IPS-NIHi7 (cell line): ENCODE results near the gene CCDC191.

Source experiments
- DNase-seq: peaks from one replicate; pipeline ENCODE4 v3.0.0; 2012; ENCODE audit warnings: mixed read lengths; ENCODE audit errors: extremely low spot score

Gene CCDC191

DNA sequence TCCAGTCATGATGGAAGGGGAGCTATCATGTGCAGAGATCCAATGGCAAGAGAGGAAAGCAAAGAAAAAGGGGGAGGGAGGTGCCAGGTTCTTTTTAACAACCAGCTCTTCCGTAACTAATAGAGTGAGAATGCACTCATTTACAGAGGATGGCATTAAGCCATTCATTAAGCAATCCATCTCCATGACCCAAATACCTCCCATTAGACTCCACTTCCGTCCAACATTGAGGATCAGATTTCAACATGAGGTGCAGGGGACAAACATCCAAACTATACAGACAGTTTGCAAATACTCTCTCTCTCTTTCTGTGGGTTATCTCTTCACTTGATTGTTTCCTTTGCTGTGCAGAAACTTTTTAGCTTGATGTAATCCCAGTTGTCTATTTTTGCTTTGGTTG lies 87.3 kb downstream of the CCDC191 start:
- DNase-seq, result no peak

GRCh38 chr3:113966172-113966571 lies 90.2 kb downstream of the CCDC191 start:
- peak; percentile 44 for DNase-seq

DNA sequence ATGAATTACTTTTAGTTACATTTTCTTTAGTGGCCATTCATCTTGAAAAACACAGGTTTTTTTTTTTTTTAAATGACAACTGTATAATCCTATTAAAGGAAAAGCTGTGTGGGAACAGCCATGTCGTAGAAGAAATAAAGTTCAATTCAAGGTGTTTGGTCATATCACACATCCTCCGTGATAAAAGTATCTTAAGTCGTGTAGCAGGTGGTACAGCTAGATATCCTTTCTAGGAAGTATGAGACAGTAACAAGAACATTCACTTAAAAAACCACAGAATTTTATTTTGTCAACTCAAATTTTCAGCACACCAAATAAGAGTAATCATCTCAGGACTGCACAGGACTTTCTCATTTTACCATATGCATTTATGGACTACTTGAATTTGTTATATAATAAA lies 92.4 kb downstream of the CCDC191 start:
- DNase-seq, result no peak

- DNase-seq, result no peak
Measured at GRCh38 chr3:113954091-113954685, 102.1 kb downstream of the CCDC191 start.

DNA sequence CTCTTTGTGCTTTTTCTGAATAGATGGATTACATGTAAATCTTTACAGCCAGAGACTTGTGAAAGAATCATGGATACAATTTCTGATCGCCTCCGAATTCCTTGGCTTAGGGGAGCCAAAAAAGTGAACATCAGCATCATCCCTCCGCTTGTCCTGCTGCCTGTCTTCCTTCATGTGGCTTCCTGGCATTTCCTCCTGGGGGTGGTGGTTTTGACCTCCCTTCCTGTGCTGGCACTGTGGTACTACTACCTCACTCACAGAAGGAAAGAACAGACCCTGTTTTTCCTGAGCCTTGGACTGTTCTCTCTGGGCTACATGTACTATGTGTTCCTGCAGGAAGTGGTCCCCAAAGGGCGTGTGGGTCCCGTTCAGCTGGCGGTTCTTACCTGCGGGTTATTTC lies 102.6 kb downstream of the CCDC191 start:
- DNase-seq, result no peak

GRCh38 chr3:113952921-113953320 lies 103.4 kb downstream of the CCDC191 start:
- DNase-seq, result no peak

DNA sequence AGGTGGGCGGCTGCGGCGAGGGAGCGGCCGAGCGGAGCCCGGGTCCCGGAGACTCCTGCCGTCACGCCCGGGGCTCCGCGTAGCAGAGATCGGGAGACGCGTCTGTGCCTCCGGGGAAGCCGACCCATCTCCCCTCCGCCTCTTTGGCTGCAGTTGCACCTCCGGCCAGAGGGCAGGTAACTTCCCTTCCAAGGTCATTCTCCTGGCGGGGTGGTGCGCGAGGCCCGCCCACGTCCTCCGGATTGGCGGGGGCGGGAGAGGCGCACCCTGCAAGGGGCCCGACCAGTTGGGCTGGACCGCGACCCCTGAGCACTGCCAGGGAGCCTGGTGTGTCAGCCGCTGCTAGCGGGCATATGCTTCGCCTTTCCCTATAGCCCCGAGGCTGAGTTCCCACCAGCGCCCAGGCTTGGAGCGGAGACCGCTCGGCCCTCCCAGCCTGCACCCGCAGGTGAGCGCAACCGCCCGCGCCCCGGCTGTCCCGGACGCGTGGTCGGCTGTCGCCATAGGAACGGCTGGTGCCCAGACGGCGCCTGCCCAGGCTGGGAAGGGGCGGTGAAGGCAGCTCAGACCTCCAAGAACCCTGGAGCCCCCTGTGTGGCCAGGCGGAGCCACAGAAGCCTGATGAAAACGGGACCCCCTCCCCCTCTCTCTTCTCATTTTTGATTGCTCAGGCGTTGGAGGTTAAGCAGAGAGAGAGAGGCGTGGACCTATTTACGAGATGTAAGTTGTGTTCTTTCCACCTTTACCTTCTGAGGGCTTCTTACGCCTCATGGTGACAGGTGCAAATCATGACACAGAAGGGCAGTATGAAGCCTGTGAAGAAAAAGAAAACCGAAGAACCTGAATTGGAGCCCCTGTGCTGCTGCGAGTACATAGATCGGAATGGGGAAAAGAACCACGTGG lies 108.1 kb downstream of the CCDC191 start:
- DNase-seq, result peak; percentile 74

GRCh38 chr3:113947372-113948014 lies 108.8 kb downstream of the CCDC191 start, which contains the start of gene ZDHHC23:
ZDHHC23 (plus strand) TSS chr3:113948013; CDS start chr3:113948803, 790 bp downstream.
- peak; percentile 82 for DNase-seq

- DNase-seq, result no peak
Measured at GRCh38 chr3:113946831-113947230, 109.5 kb downstream of the CCDC191 start.

DNA sequence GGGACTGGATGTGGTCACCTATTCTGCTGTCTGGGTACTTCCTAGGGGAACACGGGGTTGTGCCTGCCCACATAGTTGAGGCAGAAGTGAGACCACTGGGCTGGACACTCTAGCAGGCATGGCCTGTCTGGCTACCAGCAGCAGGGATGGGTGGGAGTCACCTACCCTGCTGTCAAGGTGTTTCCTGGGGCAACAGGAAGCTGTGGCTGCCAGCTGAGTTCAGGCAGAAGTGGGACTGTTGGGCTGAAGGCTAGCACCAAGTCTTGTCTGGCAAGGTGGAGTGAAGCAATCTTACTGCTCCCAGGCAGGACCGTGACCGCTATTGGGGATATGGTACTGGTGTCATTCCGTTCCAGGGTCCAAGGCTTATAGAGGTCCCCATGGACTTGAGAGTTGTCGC lies 128.8 kb downstream of the CCDC191 start:
- DNase-seq, result no peak

DNA sequence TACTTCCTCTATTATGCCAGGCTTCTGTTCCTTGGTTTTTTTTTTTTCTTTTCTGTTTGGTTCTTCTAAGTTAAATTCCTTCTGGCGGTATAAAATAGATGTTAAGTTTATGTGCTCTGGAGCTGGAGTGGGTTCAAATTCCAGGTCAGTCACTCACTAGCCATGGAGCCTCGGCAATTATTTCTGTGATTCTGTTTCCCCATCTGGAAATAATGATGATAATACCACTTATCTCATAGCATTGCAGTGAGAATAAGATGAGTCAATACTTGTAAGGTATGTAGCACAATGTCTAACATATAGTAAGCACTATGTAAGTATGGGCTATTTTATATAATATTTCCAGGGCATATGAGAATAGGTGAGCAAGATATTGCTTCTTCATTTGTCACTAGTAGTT lies 141.7 kb downstream of the CCDC191 start:
- no peak for DNase-seq
